ENCODE measurements around the gene SPTLC1. TPM values are rescaled to one million over a fixed set of nuclear protein-coding genes. Genes with fewer than 3 reads are reported as not detected.
A peak's percentile ranks its signal among the peaks of the same experiment; 100 is the strongest.
"Not testable (repeated sequence)": the region's sequence is repeated elsewhere in the genome, so short reads cannot be mapped to it uniquely, and the experiment has no call there.

SPTLC1 gene
- total RNA-seq = 121 and 127 TPM in 2 replicates

DNA sequence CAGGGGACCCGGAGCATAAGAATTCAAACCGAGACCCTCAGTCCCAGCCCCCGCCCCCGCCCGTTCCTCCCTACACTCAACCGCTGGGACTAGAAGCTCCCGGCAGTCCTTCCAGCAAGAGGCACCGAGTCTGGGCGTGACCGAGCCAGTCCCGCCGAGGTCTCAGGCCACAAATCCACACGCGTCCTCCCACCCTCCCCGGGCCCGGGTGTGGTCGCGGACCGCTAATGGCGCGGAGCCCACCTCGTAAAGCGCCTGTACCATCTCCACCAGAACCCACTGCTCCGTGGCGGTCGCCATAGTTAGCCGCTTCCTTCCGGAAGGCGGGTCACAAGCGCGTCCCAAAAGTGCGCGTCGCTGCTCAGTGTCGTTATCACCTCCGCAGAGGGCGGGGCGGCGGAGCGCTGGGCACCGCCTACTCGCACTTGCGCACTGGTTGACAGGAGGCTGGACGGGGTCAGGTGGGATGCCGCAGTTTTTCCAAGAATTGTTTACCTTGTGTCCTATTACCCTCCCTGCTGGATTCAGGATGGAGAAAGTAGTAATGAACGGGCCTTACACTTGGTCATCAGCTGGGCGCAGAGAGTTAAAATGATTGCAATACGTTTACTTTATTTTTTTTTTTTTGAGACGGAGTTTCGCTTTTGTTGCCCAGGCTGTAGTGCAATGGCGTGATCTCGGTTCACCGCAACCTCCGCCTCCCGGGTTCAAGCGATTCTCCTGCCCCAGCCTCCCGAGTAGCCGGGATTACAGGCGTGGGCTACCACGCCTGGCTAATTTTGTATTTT, at the start of gene SPTLC1:
Gene SPTLC1, minus strand, starts transcription at position 343 of the 788 bp plus-strand sequence. Its CDS starts 43 bp downstream, at position 300.
- DNase-seq = peak; percentile 98

GRCh38 chr9:92164975-92165374, 49.8 kb upstream of the SPTLC1 start:
- DNase-seq = no peak

GRCh38 chr9:92164490-92164889, 49.3 kb upstream of the SPTLC1 start:
- DNase-seq = no peak

- no peak for DNase-seq
Observed at GRCh38 chr9:92163276-92163675, 48.1 kb upstream of the SPTLC1 start.

DNA sequence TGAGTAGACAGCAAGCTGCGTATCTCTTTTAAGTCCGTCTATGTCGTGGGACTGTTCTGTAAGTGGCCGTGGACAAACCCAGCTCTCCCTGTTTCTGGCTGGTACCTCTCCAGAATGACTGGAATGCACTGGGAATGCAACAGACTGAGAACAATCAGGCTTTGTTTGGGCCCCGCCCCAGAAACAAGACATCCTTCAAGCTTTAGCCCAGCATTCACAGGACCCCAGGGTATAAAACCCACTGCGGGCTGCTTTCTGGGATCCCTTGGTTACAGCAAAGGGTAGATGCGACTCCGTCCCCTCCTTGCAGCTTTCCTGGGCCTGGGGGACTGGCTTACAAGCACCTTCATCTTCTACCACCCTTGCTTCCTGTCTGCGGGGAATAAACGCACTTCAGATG, 45.6 kb upstream of the SPTLC1 start:
- DNase-seq = no peak

GRCh38 chr9:92159058-92159457, 43.8 kb upstream of the SPTLC1 start:
- DNase-seq = no peak

DNA sequence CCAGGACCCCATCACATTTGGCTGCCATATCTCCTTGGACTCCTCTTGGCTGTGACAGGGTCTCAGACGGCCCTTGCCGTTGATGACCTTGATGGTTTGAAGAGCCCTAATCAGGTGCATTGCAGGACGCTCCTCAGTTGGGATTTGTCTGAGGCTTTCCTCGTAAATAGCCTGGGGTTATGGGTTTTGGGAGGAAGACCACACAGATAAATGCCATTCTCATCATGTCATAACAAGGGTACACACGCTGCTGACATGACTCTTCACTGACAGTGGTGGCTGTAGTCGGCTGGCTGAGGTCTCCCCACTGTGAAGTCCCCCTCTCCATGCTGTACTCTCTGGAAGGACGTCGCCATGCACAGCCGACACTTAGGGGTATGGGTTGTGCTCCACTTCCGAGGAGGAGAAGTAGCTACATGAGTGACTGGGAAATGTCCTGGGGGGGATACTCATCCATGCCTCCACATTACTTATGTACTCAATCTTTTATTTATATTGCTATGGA, 42.9 kb upstream of the SPTLC1 start:
- no peak for DNase-seq

DNA sequence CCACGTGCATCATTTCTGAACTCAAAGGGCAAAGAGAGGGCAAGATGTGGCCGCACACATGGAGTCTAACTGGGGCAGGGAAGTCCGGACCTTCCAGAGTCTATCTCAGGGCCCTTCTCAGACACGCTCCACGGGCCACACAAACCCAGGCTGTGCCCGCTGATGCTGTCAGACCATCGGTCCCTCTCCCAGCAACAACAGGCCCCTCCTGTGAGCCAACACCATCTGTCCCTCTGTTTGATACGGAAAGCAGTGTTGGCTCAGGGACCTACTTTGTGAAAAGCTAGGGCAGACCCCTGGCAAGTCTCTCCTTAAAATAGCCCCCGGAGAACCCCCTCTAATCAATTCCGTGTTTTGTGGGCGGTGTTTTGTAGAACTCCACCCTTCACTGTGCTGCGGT, 40.5 kb upstream of the SPTLC1 start:
- DNase-seq = not testable (repeated sequence)

DNA sequence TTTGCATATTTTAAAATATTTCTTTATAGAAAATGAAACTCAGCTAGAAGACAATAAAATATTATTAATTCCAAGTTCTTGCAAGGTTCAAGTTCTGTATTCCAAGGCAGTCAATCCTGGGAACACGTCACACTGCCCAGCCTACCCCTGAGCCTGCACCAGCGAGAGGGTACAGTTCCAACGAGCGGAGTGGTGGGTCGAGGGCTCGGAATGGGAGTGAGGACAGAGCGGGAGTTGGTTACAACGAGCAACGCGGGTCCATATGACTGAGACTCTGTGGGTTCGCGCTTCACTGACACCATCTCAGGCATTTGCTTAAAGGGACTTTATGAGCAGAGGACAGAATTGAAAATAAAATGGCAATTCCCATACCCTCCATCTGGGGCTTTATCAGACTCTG, 40.0 kb upstream of the SPTLC1 start:
- DNase-seq = no peak

GRCh38 chr9:92153466-92154415, 38.5 kb upstream of the SPTLC1 start:
- peak; percentile 74 for DNase-seq

- DNase-seq = peak; percentile 53
Observed at GRCh38 chr9:92151691-92152393, 36.6 kb upstream of the SPTLC1 start.

DNA sequence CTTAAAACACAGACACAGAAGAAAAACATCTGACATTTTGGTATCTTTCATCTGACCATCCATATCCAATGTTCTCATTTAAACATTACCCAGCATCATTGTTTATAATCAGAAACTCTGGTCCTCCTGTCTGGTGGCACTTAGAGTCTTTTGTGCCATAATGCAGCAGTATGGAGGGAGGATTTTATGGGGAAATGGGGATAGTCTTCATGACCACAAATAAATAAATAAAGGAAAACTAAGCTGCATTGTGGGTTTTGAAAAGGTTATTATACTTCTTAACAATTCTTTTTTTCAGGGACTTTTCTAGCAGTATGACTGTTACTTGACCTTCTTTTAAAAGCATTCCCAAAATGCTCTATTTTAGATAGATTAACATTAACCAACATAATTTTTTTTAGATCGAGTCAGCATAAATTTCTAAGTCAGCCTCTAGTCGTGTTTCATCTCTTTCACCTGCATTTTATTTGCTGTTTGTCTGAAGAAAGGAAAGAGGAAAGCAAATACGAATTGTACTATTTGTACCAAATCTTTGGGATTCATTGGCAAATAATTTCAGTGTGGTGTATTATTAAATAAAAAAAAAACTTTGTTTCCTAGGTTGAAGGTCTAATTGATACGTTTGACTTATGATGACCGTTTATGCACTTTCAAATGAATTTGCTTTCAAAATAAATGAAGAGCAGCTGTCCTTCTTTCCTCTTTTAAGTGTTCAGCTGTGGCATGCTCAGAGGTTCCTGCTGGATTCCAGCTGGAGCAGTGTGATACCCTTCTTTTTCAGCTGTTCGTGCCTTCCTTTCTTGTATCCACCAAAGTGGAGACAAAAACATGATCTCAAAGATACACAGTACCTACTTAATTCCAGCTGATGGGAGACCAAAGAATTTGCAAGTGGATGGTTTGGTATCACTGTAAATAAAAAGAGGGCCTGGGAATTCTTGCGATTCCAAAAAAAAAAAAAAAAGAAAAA, 35.6 kb upstream of the SPTLC1 start:
- DNase-seq = not testable (repeated sequence)

DNA sequence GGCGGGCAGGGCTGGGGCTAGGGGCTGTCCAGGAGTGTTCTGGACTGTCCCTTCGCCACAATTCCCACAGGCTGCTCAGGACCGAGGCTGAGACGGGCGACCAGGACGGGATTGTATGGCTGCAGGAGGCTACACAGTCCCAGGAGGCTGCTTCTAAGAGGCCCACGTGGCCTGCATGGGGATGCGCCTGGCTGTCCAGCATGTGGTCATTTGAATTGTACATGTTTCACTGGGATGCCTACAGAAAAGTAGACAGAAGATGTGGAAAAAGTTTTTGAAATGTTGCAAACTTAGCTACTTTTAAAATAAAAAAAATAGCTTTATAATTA, 32.6 kb upstream of the SPTLC1 start:
- no peak for DNase-seq

- DNase-seq = peak; percentile 78
Observed at GRCh38 chr9:92147030-92147851, 32.0 kb upstream of the SPTLC1 start.

DNA sequence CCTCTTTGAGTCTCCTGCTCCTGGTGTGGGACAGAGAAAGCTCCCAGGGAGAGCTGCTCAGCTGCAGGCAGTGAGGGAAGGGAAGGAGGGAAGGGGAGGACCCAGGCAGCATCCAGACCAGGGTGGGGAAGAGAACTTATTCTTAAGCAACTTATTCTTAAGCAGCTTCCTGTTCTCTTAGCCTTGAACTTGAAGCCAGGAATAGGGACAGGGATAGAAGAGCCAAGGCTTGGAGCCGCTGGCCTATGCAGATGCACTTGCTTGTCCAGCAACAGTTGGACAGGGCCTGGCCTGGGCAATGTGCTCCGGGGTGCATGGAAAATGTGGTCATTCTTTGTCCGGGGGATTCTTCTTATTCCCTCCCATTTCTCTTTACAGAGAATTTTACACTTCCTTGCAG, 31.4 kb upstream of the SPTLC1 start:
- DNase-seq = peak; percentile 44

DNA sequence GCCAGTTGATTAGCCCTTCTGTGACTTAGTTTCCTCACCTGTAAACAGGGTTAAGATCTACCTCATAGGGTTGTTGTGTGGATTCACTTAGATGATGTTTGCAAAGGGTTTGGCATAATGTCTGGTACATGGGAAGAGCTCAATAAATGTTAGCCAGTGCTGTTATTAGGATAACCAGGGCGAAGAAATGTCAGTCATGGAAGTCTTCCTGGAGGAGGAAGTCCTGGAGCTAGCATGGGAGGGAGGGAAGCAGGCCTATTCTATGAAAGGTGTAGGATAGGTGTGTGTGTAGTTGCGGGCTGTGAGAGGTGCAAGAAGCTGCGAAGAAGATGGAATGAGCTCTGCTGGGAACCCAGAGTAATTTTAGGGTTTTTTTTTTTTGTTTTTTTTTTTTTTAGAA, 30.6 kb upstream of the SPTLC1 start:
- not testable (repeated sequence) for DNase-seq

GRCh38 chr9:92142329-92142728, 27.1 kb upstream of the SPTLC1 start:
- DNase-seq = no peak

GRCh38 chr9:92141144-92142129, 26.2 kb upstream of the SPTLC1 start:
- DNase-seq = peak; percentile 52

DNA sequence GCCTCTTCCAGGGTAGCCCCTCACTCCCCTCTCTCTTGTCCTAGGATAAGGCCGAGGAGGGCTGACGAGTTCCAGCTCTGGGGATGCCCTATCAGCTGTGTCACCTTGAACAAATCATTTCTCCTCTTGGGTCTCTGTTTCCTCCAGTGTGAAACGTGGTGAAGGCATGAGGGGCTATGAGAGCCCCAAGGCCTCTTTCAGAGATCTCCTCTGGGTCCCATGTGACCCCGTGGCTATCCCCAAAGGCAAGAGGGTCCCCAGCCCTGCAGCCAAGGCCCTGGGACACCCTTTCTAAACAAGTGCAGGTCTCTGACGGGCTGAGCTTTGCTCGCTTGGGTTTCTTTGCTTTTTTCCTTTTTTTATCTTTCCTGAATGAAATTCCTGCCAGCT, 25.5 kb upstream of the SPTLC1 start:
- DNase-seq = peak; percentile 10
